Cerebellar cortex (tissue), 1 donor: ENCODE results near the gene PIGO.

Experiments used
- DNase-seq: peaks from one replicate; pipeline ENCODE4 v3.0.0-alpha.2; 2015; ENCODE audit warnings: low spot score

PIGO gene

GRCh38 chr9:35070823-35071813 lies 25.3 kb downstream of the PIGO start:
- DNase-seq, result no peak

DNA sequence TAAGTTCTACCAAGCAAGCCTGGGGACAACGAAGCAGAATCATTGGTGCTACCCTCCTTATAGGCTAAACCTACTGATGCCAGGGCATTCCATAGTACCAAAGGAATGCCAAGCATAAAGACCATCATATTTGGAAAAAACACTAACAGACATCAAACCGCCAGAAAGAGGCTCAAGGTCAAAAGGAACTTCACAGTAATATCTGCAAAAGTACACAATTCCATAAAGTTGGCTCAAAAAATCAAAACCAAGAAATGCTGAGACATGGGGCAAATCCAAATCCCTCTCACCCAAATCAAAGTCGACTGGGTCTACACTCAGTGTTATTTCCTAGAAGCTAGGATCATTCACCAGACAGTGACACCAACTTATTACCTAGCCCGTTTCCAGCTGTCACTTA lies 27.4 kb downstream of the PIGO start:
- DNase-seq, result no peak

GRCh38 chr9:35067056-35067455 lies 29.3 kb downstream of the PIGO start:
- DNase-seq, result no peak

- no peak for DNase-seq
These were observed 35.7 kb downstream of the PIGO start for GRCh38 chr9:35060548-35061207.

GRCh38 chr9:35059438-35059837 lies 37.0 kb downstream of the PIGO start:
- DNase-seq, result no peak

GRCh38 chr9:35057271-35057620 lies 39.1 kb downstream of the PIGO start:
- no peak for DNase-seq

DNA sequence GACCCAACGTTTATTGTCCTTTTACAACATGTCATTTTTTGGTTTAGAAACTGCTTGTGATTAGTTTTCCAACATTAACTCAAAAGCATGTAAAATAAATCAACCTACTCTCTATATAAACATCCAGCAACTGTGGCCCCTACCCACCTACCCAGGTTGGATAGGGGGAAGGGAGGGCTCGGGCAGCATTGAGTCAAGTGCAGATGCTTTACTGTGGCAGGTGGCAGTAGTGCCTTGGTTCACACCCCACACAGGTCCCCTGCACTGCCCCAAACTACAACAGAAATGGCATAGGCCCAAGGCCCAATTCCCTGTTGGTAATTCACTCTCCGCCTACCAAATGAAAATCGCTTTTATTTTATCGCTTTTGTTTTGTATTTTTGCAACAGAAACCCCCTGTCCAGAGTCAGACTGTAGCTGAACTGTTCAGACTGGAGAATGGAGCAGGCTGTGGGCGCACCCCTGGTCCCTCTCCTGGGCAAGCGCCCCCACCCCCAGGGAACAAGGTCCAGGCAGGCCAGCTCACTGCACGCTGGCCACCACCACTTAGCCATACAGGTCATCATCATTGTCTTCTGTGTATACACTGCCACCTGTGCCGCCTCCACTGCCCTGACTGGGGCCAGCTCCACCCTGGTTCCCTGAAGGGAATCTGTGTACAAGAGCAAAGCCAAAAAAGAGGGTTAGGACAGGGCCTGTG lies 39.7 kb downstream of the PIGO start:
- no peak for DNase-seq

DNA sequence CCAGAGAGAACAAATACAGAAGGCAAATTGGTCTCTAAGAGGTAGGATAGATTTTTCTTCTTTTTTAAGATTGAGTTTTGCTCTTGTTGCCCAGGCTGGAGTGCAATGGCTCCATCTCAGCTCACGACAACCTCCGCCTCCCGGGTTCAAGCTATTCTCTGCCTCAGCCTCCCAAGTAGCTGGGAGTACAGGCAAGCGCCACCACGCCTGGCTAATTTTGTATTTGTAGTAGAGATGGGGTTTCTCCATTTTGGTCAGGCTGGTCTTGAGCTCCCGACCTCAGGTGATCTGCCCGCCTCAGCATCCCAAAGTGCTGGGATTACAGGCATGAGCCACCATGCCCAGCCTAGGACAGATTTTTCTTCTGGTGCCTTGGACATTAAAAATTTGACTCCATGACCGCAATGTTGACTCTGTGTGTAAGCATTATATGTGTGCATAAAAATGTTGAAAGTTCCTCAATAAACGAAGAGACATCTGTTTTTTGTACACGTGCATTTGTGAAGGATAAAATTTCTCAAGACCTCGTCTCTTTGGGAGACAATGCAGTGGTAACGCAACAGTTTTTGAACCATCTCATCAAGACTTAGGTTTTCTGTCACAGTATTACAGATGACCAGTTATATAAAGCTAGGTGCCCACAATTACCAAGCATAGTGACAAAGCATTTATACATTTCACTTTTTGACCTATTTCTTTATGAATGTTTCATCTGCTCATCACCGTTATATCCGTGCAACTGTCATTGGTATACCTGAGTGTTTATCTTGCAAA lies 41.3 kb downstream of the PIGO start:
- no peak for DNase-seq

DNA sequence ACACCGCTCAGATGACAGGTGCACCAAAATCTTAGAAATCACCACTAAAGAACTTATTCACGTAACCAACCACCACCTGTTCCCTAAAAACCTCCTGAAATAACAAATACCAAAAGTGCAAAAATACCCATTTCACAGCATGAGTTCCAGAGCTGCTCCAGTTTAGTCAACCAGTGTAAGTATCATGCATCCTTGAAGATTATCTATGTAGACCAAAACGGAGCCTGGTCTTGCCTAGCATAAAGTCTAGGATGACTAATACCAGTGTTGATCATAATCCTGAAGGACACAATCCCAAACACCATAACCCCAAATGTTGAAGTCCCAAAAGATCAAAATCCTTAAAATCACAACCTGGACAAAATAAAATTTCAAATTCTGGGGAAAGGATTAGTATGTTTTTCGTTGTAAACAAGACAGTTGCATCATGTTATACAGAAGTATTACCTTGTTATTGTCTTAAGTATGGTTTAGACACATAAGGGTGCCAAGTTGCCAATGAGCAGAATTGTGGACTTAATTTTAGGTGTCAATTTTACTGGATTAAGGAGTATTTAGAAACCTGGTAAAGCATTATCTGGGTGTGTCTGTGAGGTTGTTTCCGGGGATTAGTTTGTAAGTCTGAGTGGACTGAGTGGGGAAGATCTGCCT lies 42.1 kb downstream of the PIGO start:
- no peak for DNase-seq

DNA sequence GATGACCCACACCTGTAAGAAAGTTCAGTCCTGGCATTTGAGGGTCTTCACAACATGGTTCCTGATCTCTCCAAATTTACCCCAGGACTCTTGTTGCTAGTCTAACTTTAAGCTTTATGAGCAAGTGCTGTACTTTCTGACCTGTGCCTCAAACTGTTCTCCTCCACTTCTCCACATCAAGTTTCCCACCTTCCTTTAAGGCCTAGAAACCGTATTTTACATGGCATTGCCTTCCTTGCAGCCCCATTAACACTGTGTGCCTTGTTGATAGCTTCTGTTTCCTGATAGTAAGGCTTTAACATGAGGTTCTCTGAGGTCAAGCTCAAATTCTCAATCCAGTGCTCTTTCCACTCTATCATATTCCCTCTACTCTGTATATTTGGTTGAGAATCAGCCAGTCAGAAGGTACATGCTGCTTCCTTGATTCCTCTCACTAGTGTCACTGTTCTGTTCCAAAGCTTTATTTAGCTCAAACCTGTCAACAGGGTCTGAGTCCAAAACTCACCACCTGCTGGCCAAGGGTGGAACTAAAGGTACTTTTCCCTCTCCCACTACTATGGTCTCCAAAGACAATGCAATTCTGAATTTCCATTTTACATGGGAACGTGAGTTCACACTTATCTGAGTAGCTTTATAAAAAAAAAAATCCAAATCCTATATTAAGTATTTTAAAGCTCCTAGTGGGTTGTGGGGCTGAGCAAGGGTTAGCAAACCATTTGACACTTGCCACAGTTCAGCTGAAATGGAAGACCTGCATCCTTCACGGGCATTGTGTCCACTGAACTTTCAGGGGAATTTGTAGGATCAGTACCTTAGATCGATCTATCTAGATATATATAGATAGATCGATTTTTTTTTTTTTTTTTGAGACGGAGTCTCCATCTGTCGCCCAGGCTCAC lies 45.1 kb downstream of the PIGO start:
- peak; percentile 96 for DNase-seq

DNA sequence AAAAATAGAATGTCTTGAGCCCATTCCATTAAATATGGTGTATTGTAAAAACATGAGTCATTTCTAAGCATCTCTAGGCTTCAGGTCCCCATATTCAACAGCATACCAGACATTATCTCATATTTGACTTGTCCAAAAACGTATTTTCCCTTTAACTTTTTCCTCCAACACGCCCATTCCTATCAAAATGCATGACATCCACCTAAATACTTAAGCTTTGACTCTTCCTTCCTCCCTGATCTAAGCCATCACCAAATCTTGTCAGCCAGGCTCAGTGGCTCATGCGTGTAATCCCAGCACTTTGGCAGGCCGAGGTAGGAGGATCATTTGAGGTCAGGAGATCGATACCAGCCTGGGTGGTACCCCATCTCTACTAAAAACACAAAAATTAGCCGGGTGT lies 47.9 kb downstream of the PIGO start:
- DNase-seq, result no peak

GRCh38 chr9:35044071-35044470 lies 52.3 kb downstream of the PIGO start:
- DNase-seq, result no peak

DNA sequence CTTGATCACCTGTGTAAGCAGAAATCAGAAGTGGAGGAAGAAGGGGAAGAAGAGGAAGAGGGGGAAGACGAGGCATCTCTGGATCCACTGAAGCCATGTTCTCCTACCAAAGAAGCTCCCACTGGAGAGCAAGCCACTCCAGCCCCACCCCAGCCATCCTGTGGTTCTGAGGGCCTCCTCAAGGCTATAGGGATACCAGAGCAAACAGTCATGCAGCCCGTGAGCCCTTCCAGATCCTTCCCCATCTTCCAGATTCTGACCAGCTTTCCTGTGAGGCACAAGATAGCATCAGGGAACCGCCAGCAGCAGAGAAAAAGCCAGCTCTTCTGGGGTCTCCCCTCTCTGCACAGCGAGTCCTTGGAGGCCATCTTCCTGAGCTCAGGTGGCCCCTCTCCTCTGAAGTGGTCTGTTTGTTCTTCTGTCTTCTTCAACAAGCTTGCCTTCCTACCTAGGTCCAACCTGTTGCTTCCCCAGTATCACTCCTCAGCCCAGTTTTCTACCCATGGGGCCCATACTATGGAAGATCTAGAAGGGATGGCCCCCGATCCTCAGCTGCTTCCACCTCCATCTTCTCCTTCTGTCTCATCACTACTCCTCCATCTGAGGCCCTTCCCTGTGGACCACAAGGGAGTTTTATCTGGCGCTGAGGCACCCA lies 53.4 kb downstream of the PIGO start:
- no peak for DNase-seq

- no peak for DNase-seq
These were observed 54.2 kb downstream of the PIGO start for GRCh38 chr9:35042081-35042604.
